Body of pancreas (tissue), 4 donors: ENCODE results near the gene OR2A5. TPM values are rescaled to one million over a fixed set of nuclear protein-coding genes. Genes with fewer than 3 reads are reported as not detected.
"Not testable (repeated sequence)": the region's sequence is repeated elsewhere in the genome, so short reads cannot be mapped to it uniquely, and the experiment has no call there.

Experiments used
- ATAC-seq: fragments of 150-250 bp; one replicate; pipeline ENCODE4 v1.9.1; 2016
- DNase-seq, 4 donors: peaks; one replicate each; pipeline ENCODE4 v3.0.0-alpha.2; 2019
- H3K27ac ChIP-seq, 4 donors: fragments of 200-600 bp; sonication (generic); 1 replicate in 3 of 4; 2 replicates in 1 of 4; pipeline versions ENCODE4 v1.5.1 to v1.6.1; 2016 to 2019; ENCODE audit warnings: mild to moderate bottlenecking in 1 of 4, mixed read lengths in 1 of 4, moderate library complexity in 1 of 4
- H3K27me3 ChIP-seq, 2 donors: fragments of 200-600 bp; sonication (generic); one replicate each; pipeline ENCODE4 v1.6.0; 2016; ENCODE audit warnings: mild to moderate bottlenecking in 1 of 2
- H3K36me3 ChIP-seq, 2 donors: fragments of 200-600 bp; sonication (generic); replicated peaks in 1 of 2; 2 replicates each; pipeline ENCODE4 v1.5.1; 2016; ENCODE audit warnings: low read depth in 2 of 2; ENCODE audit not compliant: insufficient read depth in 1 of 2
- H3K4me1 ChIP-seq: fragments of 200-600 bp; sonication (generic); one replicate; pipeline ENCODE4 v1.6.0; 2016
- H3K4me3 ChIP-seq, 2 donors: fragments of 200-600 bp; sonication (generic); 1 replicate in 1 of 2; 2 replicates in 1 of 2; pipeline ENCODE4 v1.5.1; 2016 to 2019
- H3K9me3 ChIP-seq, 3 donors: fragments of 200-600 bp; sonication (generic); 1 replicate in 2 of 3; 2 replicates in 1 of 3; pipeline ENCODE4 v1.5.1; 2016
- POLR2A ChIP-seq, 3 donors: fragments of 450-650 bp; IDR thresholded peaks; one replicate each; pipeline ENCODE4 v1.6.1; 2016; ENCODE audit warnings: antibody characterized with exemption in 3 of 3, mild to moderate bottlenecking in 2 of 3
- WGBS, 2 donors: methylation state at CpG; one replicate each; pipeline ENCODE4 v1.1.5; 2017; 5-methylcytosine and 5-hydroxymethylcytosine counted together
- intact Hi-C: fragments of 100-400 bp; cut with DNase I; formaldehyde crosslinking; loops from one replicate; pipeline ENCODE4 v1.15.1; 2023
- total RNA-seq, 2 donors: library from RNA; depleted of rRNA; stranded (reverse); fragments of >200 nt; gene quantifications; one replicate each; pipeline ENCODE4 v1.1.0, GENCODE V29; 2016
- TF ChIP-seq, protein P1 (sequence below), 7 experiments: fragments of 450-650 bp in 4 of 7; fragments of 200-600 bp in 3 of 7; sonication (generic) in 3 of 7; IDR thresholded peaks; one replicate each; pipeline ENCODE4 v1.5.1; 2016 to 2019; ENCODE audit warnings: antibody characterized with exemption in 7 of 7

Gene OR2A5
- total RNA-seq, 2 donors from 2014 or later, result not detected

DNA sequence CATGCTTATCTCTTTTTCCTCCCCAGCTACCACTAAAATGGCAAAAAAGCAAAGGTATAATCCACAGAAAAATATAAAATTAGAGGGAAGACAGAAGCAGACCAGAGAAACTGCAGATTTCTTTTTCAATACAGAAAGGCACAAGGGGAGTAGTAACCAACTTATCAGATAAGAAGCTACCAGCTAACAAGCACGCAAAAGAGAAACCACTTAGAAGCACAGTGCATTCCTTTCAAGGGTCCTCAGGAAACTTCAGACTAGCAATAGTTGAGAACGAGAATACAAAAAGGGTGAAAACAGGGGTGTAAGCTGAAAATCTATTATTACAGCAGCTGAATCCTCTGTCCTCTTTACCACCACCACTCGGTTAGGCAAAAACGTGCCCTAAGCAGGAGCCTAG, 9.9 kb upstream of the OR2A5 start:
- H3K4me3 ChIP-seq, result no peak overlapping the region
- no peaks in the 10 kb centered on the region for H3K36me3 ChIP-seq
- ATAC-seq, result no peak
- peaks cover 7% of the 10 kb centered on the region for H3K4me1 ChIP-seq
- TF ChIP-seq, protein P1, sequence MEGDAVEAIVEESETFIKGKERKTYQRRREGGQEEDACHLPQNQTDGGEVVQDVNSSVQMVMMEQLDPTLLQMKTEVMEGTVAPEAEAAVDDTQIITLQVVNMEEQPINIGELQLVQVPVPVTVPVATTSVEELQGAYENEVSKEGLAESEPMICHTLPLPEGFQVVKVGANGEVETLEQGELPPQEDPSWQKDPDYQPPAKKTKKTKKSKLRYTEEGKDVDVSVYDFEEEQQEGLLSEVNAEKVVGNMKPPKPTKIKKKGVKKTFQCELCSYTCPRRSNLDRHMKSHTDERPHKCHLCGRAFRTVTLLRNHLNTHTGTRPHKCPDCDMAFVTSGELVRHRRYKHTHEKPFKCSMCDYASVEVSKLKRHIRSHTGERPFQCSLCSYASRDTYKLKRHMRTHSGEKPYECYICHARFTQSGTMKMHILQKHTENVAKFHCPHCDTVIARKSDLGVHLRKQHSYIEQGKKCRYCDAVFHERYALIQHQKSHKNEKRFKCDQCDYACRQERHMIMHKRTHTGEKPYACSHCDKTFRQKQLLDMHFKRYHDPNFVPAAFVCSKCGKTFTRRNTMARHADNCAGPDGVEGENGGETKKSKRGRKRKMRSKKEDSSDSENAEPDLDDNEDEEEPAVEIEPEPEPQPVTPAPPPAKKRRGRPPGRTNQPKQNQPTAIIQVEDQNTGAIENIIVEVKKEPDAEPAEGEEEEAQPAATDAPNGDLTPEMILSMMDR (IDR thresholded peaks at IDR 0.05), result no peak
- TF ChIP-seq POLR2A (IDR thresholded peaks at IDR 0.05), result no peak
- intact Hi-C loops, result no loop called here
- no peak for DNase-seq
- H3K27me3 ChIP-seq, result no peaks in the 10 kb centered on the region
- 74 to 79% methylated on average over 4 of the region's 4 CpGs for WGBS, 2 donors
- no peak overlapping the region for H3K27ac ChIP-seq
- no peaks in the 10 kb centered on the region for H3K9me3 ChIP-seq

DNA sequence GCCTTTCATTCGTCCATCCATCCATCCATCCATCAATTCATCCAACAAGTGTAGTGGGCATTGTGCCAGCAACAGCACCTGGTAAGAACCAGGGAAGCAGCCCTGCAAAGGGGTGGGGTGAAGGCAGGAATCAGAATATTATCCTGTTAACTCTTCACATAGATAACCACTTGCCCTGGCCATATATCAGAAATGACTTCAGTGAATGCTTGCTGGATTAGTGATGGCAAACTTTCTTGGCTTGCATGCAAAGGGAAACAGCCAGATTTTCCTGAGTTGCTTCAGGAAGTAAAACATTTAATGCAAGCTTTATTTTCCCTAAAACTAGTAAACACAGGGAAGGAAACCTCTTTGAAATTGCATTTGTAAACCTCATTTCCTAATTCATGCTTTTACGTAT, 743 bp downstream of the OR2A5 start:
- no peak for DNase-seq
- intact Hi-C loops, result no loop called here
- TF ChIP-seq, protein P1 (IDR thresholded peaks at IDR 0.05), result no peak
- no peak for TF ChIP-seq POLR2A (IDR thresholded peaks at IDR 0.05)
- Histone ChIP-seq H3K4me1 (no peaks in the 10 kb centered on the region), H3K4me3 (no peak overlapping the region), H3K27me3 (no peaks in the 10 kb centered on the region), H3K9me3 (no peaks in the 10 kb centered on the region), H3K27ac (no peak overlapping the region), H3K36me3 (no peaks in the 10 kb centered on the region)
- ATAC-seq, result no peak
- 44 to 51% methylated on average over 2 of the region's 2 CpGs for WGBS, 2 donors

DNA sequence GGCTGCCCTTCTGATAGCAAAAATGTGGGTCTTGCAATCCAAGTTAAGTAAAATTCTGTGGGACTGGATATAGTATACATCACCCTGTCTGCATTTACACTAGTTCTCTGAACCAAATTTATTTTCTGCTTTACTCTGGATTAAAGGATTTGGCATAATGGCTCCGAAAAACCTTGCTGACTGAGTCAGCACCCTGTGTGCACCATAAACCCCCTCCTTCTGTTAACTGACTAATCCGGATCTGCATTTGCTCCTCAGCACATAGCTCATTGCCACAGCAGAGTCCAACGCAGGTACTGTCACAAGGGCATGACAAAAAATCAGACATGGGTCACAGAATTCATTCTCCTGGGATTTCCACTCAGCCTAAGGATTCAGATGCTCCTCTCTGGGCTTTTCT, 1.3 kb downstream of the OR2A5 start:
- H3K4me1 ChIP-seq, result no peaks in the 10 kb centered on the region
- 56 to 65% methylated on average over 3 of the region's 3 CpGs for WGBS, 2 donors
- no peaks in the 10 kb centered on the region for H3K36me3 ChIP-seq
- no peak overlapping the region for H3K27ac ChIP-seq
- ATAC-seq (no peak), DNase-seq (no peak)
- intact Hi-C loops, result no loop called here
- no peak for TF ChIP-seq POLR2A (IDR thresholded peaks at IDR 0.05)
- TF ChIP-seq, protein P1 (IDR thresholded peaks at IDR 0.05), result no peak
- H3K27me3 ChIP-seq, result no peaks in the 10 kb centered on the region
- H3K4me3 ChIP-seq, result no peak overlapping the region
- no peaks in the 10 kb centered on the region for H3K9me3 ChIP-seq

DNA sequence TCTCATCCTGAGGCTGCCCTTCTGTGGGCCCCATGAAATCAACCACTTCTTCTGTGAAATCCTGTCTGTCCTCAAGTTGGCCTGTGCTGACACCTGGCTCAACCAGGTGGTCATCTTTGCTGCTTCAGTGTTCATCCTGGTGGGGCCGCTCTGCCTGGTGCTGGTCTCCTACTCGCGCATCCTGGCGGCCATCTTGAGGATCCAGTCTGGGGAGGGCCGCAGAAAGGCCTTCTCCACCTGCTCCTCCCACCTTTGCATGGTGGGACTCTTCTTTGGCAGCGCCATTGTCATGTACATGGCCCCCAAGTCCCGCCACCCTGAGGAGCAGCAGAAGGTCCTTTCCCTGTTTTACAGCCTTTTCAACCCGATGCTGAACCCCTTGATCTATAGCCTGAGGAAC, 2.1 kb downstream of the OR2A5 start:
- H3K4me1 ChIP-seq, H3K4me3 ChIP-seq, H3K27me3 ChIP-seq, H3K36me3 ChIP-seq, intact Hi-C loops, H3K27ac ChIP-seq, DNase-seq, H3K9me3 ChIP-seq, ATAC-seq: not testable (repeated sequence)
- 93 to 95% methylated on average over 7 to 8 of the region's 8 CpGs for WGBS, 2 donors

DNA sequence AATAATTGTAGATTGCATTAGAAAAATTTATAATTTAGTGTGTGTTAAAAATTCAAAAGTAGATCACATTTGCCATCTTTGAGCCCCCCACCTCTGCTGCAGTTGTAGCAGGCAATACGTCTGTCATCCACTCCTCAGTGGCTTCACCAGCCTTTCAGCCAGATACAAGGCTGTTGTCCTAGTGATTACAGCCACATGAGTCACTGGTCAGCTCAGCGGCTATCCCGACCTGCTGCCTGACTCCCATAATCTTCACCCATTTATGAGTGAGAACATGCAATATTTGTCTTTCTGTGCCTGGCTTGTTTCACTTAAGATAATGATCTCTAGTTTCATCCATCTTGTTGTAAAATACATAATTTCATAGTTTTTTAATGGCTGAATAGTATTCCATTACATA, 9.2 kb downstream of the OR2A5 start:
- intact Hi-C loops, result no loop called here
- no peak for TF ChIP-seq POLR2A (IDR thresholded peaks at IDR 0.05)
- TF ChIP-seq, protein P1 (IDR thresholded peaks at IDR 0.05), result no peak
- Histone ChIP-seq H3K4me3 (no peak overlapping the region), H3K9me3 (no peaks in the 10 kb centered on the region), H3K27me3 (no peaks in the 10 kb centered on the region), H3K36me3 (no peaks in the 10 kb centered on the region), H3K27ac (no peak overlapping the region), H3K4me1 (no peaks in the 10 kb centered on the region)
- 71 to 83% methylated on average over 3 of the region's 3 CpGs for WGBS, 2 donors
- ATAC-seq (no peak), DNase-seq (no peak)
